NCI-H2227 treated with DMSO at 0.1 percent for 48 hours (cell line): ENCODE data around the gene GPR162.

ENCODE experiments used
- DNase-seq: peaks from one replicate; lab custom pipeline; 2025; lab: John Stamatoyannopoulos, UW

Gene GPR162

DNA sequence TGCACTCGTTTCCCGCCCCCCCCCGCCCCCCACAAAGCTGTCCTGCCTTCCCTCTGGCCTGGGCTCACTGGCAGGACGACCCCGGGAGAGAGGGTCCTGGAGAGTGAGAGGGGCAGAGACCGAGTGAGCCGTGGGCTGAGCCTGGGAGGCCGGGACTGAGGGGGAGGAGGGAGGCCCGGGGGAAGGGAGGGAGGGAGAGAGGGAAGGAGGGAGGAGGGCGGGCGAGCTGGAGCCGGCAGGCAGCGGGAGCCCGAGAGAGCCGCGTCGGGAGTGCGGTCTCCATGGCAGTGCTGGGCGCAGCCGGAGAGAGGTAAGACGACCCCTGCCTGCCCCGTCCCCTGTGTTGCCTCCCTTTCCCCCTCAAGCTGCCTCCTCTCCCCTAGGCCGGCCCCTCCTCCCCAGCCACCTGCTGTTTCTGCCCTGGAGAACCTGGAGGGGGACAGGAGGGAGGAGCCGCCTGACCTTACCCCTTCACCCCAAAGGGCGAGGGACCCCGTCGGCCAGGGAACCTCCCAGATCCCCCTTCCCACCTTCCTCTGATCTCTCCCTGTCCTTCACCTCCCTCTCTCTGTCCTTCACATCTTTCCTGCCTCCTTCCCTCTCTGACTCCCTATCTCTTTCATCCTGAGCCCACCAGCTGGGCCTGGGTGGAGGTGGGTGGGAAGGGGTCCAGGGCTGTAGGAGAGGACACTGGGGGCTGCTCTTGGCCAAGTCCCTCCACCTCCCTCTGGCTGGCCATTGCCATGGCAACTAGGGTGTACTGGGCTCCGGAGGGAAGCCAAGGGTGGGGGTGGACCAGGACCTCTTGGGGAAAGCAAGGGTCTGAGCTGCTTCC is at the start of gene GPR162:
Gene GPR162, plus strand, starts transcription at position 231 of the 835 bp plus-strand sequence. CDS start 2,078 bp downstream, outside the sequence.
- no peak for DNase-seq

- DNase-seq: no peak
Measured at GRCh38 chr12:6772331-6772695, 49.3 kb upstream of the GPR162 start, which contains the start of gene LAG3. TSS of gene LAG3 (plus strand) at chr12:6772520. CDS start at chr12:6772853, 333 bp downstream.

- no peak for DNase-seq
Measured at GRCh38 chr12:6772726-6773589, 48.7 kb upstream of the GPR162 start.

DNA sequence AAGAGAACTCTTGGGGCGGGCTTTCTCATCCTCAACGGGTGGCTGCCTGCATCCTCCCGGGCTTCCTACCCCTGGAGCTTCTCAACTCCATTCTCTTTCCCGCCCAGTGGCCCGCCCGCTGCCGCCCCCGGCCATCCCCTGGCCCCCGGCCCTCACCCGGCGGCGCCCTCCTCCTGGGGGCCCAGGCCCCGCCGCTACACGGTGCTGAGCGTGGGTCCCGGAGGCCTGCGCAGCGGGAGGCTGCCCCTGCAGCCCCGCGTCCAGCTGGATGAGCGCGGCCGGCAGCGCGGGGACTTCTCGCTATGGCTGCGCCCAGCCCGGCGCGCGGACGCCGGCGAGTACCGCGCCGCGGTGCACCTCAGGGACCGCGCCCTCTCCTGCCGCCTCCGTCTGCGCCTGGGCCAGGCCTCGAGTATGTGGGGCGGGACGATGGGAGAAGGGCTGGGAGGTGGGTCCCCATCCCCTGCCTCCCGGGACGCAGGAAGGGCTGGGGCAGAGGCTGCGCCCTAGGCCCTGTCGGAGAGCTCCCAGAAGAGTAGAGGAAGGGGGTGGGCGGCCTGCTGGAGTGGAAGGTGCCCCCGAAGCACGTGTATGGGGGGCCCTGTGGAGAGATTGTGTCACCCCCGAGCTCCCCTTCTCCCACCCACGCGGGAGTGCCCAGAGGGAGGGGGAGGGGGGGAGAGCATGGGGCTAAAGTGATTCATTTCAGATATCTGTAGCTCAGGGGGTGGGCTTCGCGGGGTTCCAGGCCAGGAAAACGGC is 47.9 kb upstream of the GPR162 start:
- DNase-seq: no peak

GRCh38 chr12:6774499-6775062 is 47.0 kb upstream of the GPR162 start:
- DNase-seq: no peak

- no peak for DNase-seq
Measured at GRCh38 chr12:6775185-6776174, 46.1 kb upstream of the GPR162 start.

GRCh38 chr12:6777386-6777785 is 44.2 kb upstream of the GPR162 start:
- DNase-seq: no peak

DNA sequence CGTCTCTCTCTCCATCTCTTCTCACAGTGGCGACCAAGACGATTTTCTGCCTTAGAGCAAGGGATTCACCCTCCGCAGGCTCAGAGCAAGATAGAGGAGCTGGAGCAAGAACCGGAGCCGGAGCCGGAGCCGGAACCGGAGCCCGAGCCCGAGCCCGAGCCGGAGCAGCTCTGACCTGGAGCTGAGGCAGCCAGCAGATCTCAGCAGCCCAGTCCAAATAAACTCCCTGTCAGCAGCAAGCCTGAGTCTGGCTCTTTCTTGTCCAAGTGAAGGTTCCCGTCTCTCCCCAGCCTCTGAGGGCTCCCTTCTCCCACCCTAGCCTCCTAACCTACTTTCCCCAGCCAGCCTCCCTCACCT is 43.4 kb upstream of the GPR162 start:
- DNase-seq: no peak

GRCh38 chr12:6778574-6779550 is 42.8 kb upstream of the GPR162 start:
- peak; percentile 85 for DNase-seq

- DNase-seq: no peak
Measured at GRCh38 chr12:6779708-6780432, 41.8 kb upstream of the GPR162 start.

DNA sequence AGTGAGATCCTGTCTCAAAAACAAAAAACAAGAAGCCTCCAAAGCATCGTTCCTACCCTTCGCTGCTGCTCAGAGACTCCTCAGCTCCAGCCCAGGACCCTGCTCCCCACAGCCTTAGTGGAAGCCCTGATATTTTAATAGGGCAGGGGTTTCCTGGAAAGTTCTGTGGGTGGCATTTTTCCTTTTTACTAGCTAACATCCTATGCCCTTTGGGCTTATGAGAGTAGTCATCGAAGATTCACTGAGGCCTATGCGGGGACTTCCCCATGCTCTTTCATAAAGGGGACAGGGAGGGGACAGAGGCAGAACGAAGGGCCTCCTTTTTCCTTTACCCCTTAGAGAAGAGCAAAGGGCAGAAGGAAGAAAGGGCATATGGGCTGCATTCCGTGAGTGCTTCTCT is 41.0 kb upstream of the GPR162 start:
- DNase-seq: no peak

DNA sequence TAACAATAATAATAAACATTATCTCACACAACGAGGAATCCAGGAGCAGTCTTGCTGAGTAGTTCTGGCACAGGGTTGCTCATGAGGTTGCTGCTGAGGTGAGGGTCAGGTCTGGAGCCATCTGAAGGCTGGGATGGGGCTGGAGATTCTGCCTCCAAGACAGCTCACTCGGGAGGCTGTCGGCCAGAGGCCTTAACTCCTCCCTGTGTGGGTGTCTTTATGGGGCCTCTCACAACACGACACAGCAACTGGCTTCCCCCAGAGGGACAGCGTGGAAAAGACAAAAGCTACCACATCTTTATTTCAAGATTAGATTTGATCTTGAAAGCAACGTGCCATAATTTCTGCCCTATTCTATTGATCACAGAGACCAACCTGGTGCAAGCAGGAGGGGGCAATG is 39.5 kb upstream of the GPR162 start:
- DNase-seq: no peak

DNA sequence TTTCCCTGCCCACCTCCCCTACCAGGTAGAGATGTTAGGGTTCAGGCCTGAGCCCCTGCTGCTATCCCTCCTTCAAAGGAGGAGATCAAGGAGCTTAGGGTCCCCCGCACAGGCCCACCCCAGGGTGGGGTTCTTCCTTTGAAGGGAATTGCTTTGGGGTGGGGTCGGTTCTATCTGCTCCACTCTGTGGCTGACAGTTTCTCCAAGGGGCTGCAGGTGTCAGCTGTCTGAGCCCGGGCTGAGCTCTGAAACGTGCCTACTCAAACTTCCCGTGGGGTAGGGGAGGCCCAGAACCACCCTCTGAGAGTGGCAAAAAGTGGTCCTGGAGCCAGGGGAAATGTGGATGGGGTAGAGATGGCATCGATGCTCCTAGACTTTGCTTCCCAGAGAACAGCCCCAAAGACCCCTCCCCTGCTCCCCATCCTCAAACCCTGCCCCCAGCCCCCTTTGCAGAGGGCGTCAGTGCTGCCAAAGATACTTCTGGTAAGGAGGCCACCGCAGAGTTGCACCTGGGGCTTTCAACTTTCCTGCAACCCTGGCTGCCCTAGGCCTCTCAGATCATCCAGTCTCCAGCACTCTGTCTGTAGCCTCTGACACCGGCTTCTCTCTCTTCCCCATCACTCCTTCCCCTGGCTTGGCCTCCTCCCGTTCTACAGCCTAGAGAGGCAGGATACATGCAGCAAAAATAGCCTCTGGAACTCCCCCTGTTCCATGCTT is 38.6 kb upstream of the GPR162 start:
- no peak for DNase-seq

- no peak for DNase-seq
Measured at GRCh38 chr12:6783828-6784227, 37.8 kb upstream of the GPR162 start.

DNA sequence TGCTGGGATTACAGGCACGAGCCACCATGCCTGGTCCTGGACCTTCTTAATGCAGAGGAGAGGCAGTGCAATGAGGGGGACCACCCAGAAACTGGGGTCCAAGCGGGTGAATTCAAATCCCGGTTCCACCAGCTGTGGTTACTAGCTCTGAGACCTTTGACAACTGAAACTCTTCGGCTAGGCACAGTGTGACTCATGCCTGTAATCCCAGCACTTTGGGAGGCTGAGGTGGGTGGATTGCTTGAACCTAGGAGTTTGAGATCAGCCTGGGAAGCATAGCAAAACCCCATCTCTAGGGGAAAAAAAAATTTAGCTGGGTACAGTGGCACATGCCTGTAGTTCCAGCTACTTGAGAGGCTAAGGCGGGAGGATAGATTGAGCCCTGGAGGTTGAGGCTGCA is 37.3 kb upstream of the GPR162 start:
- no peak for DNase-seq

- no peak for DNase-seq
Measured at GRCh38 chr12:6784761-6785160, 36.9 kb upstream of the GPR162 start.

DNA sequence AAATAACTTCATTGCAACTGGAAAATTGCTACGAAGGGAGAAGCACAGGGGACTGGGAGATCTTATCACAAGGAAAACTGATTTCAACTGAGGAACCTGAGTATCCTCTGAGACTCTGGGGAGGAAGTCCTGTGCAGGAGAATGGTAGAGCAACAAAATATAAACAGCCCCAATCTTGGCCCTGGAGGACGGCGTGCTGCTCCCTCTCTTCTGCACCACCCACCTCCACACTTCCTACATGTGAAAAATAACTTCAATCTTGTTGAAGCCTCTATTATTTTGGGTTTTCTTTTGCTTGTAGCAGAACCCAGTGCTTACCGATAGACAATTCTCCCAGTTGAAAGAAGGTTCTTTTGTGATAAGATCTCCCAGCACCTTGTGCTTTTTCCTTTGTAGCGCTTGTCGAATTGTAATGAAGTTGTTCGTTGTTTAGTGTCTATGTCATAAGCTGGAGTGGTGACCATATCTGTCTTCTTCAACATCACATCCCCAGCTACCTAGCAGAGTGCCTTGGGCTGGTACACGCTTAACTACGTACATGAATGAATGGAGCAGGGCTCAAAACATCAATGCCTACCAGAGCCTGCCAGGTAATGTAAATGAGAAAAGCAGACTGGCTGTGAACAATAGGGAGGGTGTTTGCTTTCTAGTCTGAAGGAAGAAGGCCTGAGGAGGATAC is 35.1 kb upstream of the GPR162 start:
- no peak for DNase-seq

- no peak for DNase-seq
Measured at GRCh38 chr12:6787309-6787708, 34.3 kb upstream of the GPR162 start.
